Medulla oblongata (tissue), 1 donor: Measurements from ENCODE around the gene NLRP9.

Experiments
- DNase-seq: peaks from one replicate; pipeline ENCODE4 v3.0.0-alpha.2; 2015; ENCODE audit errors: extremely low spot score

NLRP9 gene

DNA sequence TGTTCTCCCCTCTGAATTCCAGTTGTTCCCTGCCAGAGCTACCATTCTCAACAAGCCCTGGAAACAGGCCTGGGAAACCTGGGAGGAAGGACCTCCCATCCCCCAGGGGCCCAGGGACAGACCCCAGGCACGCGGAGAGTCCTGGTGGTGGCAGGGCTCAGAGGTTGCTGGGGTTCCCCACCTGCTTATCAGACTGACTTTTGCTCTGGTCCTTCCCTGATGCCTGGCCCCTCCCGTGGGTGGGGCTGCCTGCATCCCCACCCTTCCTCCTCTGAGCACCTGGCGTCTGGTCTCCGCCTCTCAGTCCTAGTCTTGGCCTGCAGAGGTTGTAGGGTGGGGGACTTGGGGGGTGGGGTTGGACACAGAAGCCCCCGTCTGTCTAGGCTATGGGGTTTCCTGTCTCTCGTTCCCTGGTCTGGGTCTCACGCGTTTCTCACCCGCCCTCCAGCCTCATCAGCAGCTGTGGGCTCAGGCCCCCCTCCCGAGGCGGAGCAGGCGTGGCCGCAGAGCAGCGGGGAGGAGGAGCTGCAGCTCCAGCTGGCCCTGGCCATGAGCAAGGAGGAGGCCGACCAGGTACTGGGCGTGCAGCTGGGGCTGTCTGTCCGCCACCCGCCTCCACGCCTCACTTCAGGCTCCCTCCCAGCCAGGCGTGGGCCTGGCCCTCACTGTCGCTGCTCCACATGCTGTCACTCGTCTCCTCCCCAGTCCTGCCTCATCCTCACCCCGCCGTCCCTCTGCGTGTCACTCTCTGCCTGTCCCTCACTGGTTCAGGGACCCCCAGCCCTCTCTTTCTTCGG, 49.6 kb downstream of the NLRP9 start:
- no peak for DNase-seq

DNA sequence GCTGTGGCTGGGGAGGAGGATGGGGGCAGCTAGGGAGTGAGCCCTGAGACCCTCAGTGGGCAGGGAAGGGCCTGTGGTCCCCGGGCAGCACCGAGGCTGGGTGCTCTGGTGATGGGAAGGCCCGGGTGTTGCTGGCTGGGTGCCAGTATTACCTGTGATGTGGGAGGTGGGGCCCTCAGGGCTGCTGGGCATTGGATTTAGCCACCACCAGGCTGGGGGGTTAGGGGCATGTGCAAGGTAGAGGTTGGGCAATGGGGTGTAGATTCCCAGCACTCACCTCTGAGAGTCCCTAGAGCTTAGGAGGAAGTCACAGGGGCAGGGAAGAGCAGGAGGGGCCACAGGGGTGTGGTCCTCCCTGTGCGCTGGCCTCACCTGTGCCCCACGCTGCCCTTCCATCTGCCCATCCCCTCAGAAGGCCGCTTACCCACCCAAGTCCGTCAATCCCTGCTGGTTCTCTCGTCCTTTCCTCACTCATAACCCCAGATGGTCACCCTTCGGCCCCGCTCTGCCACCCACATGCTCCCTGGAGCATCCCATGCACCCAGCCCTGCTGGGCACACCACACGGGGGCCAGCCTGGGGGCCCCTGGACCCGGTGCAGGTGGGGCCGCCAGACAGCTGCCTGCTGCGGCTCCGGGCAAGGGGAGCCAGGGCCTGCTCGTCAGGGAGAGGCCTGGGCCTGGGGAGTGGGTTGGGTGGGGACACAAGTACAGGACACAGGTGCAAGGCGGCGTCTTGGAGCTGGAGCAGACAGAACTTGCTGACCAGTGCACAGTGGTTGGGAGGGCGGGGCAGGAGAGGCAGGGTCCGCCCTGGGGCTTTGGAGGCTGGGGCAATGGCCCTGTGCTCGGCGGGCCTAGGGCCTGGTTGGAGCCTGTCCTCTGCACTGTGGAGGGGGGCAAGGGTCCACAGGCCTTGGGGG, 50.7 kb downstream of the NLRP9 start:
- no peak for DNase-seq

DNA sequence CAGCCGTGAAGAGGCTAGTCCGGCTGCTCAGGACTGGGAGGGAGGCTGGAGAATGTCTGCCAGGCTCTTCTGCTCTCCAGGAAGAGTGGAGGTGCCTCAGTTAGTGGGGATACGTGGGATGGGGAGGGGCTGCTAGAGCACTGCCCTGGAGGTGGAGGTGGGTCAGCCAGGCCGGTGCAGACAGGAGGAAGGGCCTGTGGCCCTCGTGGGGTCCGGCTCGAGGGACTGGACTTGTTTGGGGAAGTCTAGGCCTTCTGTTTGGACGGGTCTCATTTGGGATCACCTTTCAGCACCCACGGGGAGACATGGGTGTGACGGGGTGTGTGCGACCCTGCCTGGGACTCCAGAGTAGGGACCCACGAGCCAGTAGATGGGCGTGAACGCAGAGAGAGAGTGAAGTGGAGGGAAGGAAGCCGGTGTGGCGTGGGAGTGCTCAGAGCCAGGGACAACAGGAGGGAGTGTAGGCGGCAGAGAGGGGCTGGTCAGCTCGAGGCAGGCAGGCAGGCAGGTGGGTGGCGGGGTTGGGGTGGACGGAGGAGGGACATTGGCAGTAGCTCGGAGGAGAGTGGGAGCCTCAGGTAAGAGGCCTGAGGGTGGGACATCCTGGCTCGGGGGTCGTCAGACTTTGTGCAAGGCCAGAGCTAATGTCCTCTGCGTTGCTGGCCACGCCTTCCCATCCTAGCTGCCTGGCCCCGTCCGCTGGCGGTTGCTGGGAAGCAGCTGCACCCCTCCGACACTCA, 51.7 kb downstream of the NLRP9 start:
- no peak for DNase-seq

DNA sequence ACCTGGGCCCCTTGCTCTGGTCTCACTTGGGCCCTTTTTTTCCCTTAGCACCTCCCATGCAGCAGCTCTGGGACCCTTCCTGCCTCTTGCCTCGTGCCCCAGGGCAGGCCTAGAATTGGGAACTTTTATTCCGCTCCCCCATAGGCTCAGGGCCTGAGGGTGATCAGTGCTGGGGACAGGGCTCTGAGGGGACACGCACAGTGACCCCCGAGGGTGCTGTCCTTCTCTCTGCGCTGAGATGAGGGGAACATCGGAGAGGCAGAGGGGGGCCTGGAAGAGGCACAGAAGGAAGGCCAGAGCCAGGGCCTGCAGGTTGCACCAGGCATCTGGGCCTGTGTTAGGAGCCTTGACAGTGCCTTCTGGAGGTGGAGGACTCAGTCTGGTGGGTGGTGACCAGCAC, 52.4 kb downstream of the NLRP9 start:
- no peak for DNase-seq

DNA sequence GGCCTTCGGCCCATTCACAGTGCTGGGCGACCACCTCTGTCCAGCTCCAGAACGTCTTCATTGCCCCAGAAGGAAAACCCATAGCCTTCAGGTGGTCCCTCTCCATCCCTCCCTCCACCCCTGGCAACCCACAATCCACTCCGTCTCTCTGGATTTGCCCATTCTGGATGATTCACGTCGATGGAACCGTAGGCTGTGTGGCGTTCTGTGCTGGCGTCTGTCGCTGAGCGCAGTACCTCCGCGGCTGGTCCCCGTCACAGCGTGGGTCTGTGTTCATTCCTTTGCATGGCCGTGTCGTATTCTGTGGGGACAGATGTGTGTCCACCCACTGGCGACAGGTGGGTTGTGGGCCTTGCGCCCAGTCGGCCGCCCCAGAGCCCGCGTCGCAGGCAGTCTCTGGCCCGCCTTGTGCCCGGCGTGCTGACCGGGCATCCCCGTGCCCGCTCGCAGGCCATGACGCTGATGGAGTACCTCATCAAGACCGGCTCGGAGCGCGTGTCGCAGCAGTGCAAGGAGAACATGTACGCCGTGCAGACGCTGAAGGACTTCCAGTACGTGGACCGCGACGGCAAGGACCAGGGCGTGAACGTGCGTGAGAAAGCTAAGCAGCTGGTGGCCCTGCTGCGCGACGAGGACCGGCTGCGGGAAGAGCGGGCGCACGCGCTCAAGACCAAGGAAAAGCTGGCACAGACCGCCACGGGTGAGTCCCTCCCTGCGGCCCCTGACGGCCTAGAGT, 53.1 kb downstream of the NLRP9 start:
- DNase-seq = no peak

DNA sequence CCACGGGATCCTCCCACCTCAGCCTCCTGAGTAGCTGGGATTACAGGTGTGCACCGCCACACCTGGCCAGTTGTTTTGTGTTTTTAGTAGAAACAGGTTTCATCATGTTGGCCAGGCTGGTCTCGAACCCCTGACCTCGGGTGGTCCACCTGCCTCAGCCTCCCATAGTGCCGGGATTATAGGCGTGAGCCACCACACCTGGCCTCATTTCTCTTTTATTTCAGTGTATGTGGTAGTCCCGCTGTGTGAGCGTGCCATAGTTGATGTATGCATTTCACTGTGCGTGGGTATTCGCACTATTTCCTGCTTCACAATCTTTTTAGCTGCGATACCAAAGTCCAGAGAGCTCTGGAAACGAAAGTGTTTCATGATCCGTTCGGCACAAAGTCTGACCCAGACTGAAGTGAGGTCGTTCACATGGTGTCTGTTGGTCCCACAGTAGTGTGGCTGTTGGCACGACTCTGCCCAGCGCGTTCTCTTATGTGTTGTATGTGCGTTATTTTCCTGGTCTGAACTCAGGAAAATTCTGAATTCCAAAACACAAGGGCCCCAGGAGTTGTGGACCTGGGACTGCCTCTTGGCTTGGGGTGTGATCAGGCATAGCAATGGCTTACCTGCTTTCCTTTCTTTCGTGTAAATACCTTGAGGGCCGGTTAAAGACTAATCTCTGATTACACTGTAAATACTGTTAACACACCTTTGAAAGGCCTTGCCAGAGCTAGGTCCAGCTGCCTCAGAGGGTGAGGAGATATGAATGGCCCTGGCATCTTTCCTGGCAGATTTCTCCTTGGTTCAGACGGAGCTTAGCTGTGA, 54.5 kb downstream of the NLRP9 start:
- DNase-seq = no peak

DNA sequence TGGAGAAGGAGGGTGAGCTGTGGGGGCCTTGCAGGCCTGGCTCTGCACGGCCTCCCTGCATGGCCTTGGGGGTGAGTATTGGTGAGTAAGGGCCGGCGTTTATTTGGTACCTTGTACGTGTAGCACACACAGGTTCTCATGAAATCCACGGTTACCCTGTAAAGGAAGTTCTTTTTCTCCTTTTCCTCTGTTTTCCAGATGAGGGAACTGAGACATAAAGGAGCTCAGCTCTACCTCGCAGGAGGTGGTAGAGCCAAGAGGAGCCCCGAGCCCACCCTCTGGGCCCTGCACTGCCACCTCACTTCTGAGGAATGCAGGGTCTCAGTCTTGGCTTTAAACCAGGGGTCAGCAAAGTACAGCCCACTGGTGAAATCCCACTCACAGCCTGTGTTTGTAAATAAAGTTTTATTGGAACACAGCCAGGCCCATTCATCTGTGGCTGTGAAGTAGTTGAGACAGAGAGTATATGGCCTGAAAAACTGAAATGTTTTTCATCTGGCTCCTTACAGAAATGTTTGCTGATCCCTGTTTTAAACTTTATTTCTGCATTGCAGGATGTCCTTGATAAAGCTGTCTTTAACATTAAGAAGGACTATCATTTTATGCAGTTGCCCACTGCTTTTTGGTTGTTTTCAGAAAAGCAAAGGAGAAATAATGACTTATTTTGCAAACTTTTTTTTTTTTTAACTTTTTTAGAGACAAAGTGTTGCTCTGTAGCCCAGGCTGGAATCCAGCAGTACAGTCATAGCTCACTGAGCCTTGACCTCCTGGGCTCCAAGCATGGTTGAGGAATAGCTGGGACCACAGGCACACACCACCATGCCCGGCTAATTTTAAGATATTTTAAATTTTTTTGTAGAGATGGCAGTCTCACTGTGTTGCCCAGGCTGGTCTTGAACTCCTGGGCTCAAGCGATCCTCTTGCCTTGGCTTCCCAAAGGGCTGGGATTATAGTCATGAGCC, 56.8 kb downstream of the NLRP9 start:
- no peak for DNase-seq

DNA sequence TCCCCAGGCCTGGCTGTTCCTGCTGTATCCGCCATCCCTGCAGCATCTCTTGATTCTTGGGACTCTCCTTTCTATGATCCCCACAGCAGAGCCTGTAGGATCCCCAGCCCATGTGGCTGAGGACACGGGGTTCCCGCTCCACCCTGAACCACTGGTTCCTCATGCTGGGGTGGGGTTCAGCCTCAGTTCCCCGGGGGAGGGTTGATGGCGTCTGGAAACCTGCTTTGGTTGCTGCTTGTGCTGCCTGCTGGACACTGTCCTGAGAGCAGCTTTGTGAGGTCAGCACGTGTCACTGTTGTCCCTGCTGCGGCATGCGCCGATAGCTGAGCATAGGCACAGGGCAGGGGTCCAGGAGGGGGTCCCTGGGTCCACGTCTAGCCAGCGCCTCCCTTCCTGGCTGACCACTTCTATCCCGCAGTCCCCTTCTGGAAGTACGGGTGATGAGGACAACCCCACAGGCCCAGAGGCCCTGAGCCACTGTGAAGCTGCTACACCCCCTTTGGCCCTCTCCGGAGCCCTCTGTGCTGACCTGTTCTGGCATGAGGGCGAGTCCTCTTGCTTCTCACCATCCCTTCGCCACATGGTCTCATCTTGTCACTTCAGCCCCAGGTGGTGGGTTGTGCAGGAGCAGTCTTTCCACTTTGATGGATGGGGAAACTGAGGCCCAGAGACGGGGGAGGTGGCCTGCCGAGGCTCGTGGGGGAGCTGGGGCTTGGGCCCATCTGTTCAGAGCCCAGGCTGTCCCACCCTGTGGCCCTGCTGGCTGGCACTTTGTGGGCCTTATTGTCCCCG, 57.7 kb downstream of the NLRP9 start:
- DNase-seq = no peak

DNA sequence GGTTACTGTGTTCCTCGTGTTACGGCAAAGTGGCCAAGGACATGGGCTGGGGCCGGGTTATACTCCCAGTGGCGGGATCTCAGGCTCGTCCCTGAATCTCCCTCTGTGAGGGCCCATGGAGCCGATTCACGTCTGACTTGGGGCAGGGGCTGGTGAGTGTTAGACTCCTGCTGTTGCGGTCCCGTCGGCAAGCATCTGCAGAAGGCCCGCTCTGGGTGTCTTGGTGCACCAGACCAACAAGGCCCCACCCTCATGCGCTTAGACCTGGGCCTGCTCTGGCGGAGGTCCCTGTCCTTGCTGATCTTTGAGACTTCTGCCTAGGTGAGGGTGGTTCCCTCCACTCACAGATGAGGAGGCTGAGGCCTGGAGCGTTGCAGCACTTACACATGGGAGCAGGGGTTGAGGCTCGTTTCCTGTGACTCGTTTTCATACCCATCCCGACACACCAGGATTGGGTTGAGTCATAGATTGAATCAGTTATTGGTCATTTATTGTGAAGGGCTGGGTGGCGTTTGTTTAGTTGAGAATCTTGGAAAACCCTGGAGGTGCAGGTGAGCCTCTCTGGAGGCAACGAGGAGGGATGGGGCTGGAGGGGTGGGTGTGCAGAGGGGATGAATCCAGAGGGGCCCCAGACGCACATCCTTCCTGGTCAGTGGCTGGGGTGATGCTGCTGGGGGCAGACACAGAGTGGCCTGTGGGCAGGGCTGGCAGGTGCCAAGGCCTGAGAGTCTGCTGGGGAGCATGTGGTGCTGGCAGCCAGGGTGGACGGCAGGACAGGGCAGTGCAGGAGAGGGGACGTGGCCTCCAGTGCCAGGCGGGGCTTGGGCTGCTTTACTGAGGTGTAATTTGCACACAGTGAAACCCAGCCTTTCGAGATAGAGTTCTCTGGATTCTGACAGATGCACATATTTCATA, 58.6 kb downstream of the NLRP9 start:
- no peak for DNase-seq

DNA sequence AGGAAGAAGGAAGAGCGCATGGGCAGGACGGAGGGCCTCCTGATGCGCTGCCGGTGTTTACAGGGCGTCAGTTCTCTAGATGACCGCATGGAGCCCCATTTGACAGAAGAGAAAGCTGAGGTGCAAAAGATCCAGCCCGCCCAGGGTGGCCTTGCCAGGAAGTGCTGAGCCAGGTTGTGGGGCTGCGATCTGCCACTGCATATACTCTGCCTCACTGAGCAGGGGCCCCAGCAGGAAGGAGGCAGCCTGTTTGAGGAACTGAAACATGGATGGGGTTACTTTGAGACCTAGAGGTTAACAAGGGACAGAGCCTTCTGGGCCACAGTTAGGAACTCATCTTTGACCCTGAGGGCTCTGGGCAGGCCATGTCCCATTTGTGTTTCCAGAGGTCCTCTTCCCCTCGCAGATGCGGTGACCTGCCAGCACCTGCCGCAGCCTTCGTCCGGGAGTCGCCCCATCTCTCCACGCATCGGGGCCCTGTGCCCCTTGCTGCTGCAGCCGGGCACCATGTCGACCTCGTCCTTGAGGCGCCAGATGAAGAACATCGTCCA, 60.0 kb downstream of the NLRP9 start:
- peak; percentile 68 for DNase-seq

DNA sequence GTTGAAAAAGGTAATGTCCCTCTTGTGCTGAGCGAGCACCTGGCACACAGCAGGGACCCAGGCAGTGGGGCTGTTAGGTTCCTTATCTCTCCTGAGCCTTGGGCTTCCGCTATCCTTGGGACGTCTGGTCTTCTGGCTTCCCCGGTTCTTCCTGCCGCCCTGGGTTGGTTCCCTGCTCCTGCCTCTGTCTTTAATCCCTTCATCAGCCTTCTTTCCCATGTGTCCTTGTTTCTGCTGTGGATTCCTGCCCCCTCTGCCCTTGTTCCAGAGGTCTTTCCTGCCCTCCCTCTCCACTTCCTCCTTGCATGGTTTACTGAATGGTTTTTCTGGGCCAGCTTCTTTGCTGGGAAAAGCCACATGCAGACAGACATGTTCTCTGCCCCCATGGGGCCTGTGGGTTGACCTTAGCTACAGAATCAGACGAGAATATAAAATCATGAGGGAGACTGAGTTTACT, 60.6 kb downstream of the NLRP9 start:
- no peak for DNase-seq

DNA sequence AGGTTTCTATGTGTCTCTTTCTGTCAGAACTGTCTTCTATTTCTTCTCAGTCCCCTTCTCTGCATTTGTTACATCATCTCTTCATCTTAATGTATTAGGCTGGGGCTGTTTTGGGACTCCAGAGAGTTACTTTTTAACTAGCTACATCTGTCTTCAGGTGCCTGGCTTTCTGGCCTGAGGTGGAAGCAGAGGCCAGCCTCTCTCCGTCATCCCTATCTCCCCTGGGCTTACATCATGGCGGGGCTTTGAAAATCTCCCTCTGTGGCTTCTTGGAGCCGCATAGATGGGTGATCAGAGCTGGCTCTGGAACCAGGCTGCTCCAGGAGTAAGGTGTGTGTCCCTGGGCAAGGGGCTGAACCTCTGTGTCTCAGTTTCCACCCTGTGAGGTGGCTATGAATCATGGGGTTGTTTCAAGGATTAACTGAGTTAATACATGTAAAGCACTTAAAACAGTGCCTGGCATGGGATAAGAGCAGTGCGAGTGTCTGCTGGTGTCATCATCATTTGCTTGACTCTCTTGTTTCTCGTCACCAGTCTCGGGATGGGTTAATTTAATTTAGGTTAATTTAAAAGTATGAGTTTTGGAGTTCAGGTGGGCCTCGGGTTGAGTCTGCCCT, 61.2 kb downstream of the NLRP9 start:
- DNase-seq = no peak

DNA sequence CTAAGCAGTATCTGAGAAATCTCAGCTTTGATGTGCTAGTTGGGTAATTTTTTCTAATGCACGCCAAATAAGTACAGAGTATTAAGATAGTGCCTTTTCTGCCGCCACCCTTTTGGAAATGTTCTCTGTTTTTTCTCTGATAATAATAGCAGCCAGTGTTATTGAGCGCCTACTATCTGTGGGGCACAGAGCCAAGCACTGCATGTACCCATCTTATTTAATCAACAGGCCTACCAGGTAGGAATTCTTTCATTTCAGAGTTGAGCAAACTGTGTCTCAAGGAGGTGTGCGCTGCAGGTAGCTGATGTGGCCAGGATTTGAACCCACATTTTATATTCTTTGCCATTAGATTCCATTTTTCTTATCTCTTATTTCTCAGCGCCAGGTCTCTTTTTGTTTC, 61.8 kb downstream of the NLRP9 start:
- no peak for DNase-seq

DNA sequence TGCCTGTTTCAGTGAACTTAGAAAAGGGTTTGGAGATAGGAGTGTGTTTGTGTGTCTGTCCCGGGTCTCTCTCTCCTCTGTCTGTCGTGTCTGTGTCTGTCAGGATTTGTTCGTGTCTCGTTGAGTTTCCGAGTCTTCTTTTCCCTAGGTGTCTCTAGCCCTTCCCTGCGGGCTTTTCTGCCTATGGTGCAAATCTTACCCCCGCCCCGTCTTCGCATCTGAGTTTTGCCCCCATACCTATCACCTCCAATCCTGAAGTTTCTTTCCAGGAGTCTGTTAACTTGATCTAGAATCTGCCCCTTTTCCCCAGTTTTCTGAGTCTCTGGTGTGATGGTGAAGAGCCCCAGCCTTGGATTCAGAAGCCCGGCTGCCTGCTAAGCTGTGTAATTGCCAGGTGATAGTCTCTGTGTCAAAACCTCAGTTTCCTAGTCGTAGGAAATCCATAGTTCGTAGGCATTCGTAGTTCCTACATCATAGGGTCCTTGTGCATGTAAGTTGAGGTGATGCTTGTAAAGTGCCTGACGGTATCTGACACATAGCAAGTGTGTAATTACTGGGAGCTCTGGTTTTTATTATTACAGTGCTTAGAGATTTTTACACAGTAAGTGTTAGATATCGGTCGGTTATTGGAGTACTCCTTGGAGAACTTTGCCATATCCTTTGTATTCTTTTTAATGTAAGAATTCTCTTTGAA, 62.4 kb downstream of the NLRP9 start:
- DNase-seq = no peak

DNA sequence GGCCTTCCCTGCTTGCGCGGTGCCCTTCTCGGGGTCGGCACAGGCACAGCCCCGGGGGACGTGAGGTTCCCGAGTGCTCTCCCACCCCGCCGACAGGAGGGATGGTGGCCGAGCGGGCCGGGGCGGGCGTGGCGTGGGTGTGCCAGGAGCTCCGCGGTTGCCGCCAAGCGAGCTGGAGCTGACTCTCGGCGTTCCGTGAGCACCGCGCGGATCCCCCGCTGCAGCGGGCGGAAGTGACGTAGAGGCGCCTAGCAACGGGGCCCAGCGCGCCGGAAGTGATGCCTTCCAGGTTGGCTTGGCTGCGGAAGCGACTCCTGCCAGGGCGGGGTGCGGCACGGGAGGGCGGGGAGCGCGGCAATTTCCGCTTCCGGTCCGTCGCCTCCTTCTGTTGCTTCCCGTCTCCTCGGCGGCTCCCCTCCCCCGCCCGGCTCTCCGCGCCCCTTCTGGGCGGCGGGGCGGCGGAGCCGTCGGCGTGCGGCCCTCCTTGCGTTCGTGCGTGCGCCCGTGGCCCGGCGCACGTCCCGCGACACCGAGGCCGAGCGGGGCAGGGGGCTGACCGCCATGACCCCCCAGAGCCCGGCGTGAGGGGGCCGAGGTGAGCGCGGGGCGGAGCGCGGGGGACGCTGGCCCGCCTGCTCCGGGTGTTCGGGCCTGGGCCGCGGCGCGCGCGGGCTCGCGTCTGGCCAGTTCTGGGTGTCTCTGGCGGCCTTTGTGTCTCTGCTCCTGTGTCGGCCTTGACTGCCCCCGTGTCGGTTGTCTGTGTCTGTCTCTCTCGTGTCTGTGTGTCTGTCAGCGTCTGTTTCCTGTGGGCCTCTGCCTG, 63.2 kb downstream of the NLRP9 start, which contains the start of gene EPN1:
EPN1 (plus strand) TSS at position 386 of the 820 bp plus-strand sequence. CDS start 3,402 bp downstream, outside the sequence.
- DNase-seq = peak; percentile 96
